HUDEP-2 (cell line): Measurements from ENCODE around the gene TIE1.
A peak's percentile ranks its signal among the peaks of the same experiment; 100 is the strongest.

Experiments
- DNase-seq, 76 experiments: peaks; one replicate each; lab custom pipeline; 2025; ENCODE audit not compliant: unreplicated experiment in 76 of 76; lab: John Stamatoyannopoulos, UW

TIE1 gene

DNA sequence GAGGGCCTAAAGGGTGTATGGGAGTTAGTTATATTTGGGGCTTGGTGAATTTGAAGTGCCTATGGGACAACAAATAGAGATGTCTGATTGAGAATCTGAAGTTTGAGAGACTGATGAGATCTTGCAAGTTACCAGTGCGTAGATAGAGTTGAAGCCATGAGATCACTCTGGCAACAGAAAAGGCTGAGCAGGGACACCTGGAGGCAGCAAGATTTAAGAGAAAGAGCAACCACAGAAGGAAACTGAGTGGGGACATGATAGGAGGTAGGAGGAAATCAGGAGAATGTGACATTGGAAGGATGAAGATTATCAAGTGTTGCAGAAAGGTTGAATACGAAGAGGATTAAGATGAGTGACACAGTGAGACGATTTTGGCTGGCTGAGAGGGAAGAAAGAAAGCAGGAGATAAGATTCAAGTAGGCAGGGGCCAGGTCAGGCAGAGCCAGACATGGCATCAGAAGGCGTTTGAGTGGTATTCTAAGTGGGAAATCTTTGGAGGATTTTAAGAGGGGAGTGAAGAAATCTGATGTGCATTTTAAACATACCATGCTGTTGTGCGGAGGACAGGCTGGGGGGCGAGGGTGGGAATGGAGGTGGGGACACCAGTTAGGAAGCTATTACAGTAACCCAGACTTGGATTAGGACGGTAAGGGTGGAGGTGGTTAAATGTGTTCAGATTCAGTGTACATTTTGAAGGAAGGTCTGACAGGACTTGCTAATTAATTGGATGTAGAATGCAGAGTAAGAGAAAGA lies 33.8 kb downstream of the TIE1 start:
- DNase-seq = no peak

DNA sequence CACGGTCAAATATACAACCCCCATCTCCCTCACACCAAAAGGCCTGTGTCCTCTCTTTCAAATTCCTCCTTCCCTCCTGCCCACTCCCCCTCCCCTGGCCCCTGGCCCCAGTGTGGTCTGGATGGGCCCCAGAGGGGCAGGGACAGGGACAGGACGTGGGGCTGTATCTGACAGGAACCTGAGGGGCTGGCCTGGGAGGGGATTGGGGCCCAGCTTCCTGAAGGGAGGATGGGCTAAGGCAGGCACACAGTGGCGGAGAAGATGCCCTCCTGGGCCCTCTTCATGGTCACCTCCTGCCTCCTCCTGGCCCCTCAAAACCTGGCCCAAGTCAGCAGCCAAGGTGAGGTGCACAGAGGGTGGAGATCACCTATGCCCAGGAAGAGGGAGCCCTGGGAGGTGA lies 36.8 kb downstream of the TIE1 start, which contains the start of gene MPL:
Gene MPL, plus strand, starts transcription at position 231 of the 400 bp plus-strand sequence. Its CDS starts 31 bp downstream, at position 262.
- DNase-seq = no peak

GRCh38 chr1:43338001-43338400 lies 37.2 kb downstream of the TIE1 start:
- DNase-seq = no peak

GRCh38 chr1:43339584-43340232 lies 38.9 kb downstream of the TIE1 start:
- no peak for DNase-seq

GRCh38 chr1:43340559-43340958 lies 39.8 kb downstream of the TIE1 start:
- DNase-seq = no peak

DNA sequence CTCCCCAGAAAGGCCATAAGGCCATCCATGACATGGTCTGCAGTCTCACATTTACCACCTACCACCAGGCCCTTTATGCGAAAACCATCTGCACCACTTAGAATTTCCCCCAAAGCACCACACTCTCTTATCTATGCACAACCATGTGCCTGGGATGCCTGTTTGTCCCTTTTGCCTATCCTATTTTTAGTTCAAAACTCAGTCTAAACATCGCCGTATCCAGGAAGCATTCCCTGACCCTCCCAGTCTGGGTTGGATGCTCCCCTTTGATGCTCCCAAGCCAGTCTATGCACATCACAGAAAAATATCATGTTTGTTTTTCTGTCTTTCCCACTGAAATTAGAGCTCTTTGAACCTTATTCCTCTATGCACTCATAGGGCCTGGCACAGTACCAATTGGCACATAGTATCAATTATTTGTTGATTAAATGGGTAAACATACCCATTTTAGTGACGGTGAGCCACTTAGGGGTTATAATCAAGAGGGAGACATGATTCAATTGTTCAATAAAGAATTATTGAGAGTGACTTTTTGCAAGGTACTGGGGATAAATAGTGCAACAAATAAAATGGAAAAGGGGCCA lies 43.6 kb downstream of the TIE1 start:
- peak in 47 of 76 experiments; percentile 5 to 78 (median 27) for DNase-seq

- DNase-seq = peak in 73 of 76 experiments; percentile 13 to 90 (median 64)
Observed at GRCh38 chr1:43345120-43345519, 44.3 kb downstream of the TIE1 start.

DNA sequence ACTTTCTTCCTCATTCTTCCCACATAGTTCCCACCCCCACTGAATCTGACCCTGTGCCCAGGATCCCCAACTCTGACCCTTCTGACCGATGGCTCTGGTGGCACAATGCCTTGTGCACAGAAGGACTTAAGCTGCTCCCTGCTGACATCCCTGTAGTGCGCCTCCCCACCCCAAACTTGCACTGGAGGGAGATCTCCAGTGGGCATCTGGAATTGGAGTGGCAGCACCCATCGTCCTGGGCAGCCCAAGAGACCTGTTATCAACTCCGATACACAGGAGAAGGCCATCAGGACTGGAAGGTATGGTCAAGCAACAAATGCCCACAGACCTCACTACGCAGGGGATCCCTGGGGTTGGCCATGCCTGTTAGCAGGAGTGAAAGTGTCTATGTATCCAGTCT lies 45.9 kb downstream of the TIE1 start:
- no peak for DNase-seq

DNA sequence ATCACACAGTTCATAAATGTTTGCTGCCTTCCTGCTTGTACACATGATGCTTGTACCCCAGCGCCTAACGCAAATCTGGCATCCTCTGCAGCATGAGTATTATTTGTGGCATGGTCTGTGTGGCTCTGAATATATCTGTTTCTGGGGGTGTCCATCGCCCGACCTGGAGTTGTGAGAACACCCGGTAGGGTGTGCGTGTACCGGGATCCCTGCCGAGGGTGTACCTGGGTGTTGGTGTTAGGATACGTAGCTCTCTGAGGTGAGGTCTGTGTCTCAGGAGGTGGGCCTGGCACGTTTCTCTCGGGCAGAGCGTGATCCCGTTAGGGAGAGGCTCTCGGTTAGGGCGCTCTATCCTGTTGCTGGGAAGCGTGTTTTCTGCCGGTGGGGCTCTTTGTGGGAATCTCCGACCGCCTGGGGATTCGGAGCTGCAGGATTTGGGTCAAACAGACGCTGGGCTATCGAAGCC lies 47.6 kb downstream of the TIE1 start:
- no peak for DNase-seq

GRCh38 chr1:43348809-43349593 lies 48.2 kb downstream of the TIE1 start:
- peak in 3 of 76 experiments; percentile 2 to 21 (median 14) for DNase-seq

- no peak for DNase-seq
Observed at GRCh38 chr1:43349594-43350306, 49.0 kb downstream of the TIE1 start.

DNA sequence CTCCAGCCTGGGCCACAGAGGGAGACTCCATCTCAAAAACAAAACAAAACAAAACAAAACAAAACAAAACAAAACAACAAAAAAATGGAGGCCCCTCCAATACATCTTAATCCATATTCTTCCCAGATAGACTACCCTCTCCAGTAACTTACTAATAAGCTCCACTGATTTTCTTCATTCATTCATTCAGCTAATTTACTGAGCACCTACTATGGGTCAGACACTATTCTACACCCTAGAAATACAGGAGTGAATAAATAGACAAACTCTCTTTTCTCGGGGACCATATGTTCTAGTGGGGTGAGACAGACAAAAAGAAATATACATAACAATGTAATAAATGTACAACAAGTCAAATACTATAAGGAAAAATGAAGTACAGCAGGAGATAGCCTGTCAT lies 50.2 kb downstream of the TIE1 start:
- no peak for DNase-seq

GRCh38 chr1:43351421-43352350 lies 50.9 kb downstream of the TIE1 start:
- no peak for DNase-seq

DNA sequence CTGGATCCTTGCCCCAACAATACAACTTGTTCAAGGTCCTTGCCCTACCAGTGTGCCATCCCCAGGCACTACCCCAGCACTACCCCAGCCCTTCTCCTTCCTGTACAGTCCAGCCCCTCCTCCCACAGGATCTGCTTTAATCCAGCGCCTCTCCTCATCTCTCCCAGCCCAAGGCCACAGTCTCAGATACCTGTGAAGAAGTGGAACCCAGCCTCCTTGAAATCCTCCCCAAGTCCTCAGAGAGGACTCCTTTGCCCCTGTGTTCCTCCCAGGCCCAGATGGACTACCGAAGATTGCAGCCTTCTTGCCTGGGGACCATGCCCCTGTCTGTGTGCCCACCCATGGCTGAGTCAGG lies 51.5 kb downstream of the TIE1 start:
- no peak for DNase-seq

DNA sequence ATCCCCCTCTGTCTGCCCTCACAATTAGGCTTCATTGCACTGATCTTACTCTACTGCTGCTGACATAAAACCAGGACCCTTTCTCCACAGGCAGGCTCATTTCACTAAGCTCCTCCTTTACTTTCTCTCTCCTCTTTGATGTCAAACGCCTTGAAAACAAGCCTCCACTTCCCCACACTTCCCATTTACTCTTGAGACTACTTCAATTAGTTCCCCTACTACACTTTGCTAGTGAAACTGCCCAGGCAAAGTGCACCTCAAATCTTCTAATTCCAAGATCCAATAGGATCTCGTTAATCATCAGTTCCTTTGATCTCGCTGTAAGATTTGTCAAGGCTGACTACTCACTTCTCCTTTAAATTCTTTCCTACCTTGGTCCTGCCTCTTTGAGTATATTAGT lies 52.1 kb downstream of the TIE1 start:
- no peak for DNase-seq

DNA sequence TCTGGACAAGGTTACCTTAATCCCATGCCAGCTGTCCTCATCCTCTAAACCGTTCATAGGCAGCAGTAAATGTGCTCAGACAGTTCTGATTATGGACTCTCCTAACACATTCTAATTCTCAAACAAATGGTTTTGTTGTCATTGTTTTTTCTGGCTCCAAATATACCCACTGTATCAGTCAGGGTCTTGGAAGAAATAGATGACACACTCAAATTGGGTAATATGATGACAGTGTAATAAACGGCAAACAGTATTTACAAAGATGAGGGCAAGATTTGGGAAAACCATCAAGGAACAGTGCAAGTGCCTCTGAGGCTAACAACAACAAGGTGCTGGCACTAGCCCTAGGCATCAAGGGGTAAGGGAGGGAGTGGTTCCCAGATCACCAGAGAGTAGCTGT lies 53.7 kb downstream of the TIE1 start:
- DNase-seq = no peak

GRCh38 chr1:43354936-43355335 lies 54.2 kb downstream of the TIE1 start:
- DNase-seq = no peak

DNA sequence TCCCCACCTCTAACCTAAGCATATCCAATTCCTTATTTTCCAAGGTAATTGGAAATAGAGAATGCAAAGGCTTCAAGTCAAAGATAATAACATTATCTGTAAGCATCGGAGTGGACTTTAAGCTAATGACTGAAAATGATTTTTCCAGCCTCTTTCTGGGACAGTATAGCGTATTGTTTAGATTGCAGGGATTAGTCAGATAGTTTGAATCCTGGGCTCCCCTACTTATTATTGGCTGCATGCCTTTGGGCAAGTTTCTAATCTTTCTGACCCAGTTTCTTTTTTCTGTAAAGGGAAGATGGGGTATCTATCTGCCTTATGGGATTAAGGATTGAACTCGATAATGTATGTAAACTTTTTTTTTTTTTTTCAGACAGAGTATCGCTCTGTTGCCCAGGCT lies 56.5 kb downstream of the TIE1 start:
- DNase-seq = no peak

DNA sequence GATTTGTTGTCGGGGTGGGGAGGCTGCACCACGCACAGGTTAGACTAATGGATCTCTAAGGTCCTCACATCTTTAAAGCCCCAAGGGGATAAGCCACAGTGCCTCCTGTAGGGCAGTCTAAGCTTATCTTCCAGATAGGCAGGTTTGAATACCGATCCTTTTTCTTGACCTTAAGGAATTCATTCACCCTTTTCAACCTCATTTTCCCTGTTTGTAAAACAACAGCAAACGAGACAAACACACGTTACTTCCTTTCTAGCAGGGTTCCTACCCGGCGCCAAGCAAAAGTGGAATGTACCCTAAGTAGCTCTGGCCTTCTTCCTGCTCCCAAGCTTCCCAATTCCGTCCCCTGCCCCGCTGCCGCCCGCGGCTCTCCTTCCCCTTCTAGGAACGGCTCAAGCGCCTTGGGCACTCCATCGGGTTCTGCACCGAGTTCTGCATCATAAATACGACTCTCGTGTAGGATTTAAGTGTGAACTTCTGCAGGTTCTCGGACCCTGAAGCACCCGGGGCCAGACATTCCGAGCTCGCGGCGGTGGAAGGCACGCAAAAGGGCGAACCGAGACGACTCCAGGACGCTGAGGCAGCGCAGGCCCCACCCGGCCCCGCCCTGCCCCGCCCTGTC lies 57.5 kb downstream of the TIE1 start:
- peak in 25 of 76 experiments; percentile 3 to 72 (median 27) for DNase-seq
